AG09309 (cell line): ENCODE data around the gene ARMH3.

ENCODE experiments used
- DNase-seq: peaks from one replicate; pipeline ENCODE4 v3.0.0-alpha.2; 2010; ENCODE audit warnings: low read depth
- H3K4me3 ChIP-seq: 2 replicates; pipeline ENCODE4 v1.5.1; 2011; ENCODE audit warnings: mild to moderate bottlenecking, low read depth, low read length, moderate library complexity; ENCODE audit not compliant: control insufficient read depth
- TF ChIP-seq, protein P1 (sequence below): IDR thresholded peaks from 2 replicates; pipeline ENCODE4 v1.5.1; 2011; ENCODE audit warnings: mild to moderate bottlenecking, low read depth, low read length, inconsistent platforms; ENCODE audit not compliant: insufficient read depth, control insufficient read depth; ENCODE audit errors: missing control alignments

The ARMH3 gene

DNA sequence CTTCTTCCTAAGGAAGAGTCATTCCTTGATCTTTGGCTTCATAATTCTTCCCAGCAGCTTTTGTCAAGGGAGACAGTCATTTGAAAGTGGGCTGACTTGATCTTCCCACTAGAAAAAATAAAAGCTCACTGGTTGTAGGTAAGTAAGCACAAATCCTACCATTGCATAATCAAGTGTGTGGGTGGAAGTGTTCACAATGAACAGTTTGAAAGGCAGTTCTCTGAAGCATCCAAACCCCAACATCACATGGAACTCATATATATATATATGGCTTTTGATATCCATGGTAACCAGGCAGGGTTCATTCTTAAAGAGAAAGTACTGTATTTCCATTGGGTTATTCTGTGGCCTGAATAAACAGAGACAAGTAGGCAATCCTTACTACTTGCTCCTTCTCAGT, 51.6 kb downstream of the ARMH3 start:
- DNase-seq: peak; percentile 8
- TF ChIP-seq, protein P1, sequence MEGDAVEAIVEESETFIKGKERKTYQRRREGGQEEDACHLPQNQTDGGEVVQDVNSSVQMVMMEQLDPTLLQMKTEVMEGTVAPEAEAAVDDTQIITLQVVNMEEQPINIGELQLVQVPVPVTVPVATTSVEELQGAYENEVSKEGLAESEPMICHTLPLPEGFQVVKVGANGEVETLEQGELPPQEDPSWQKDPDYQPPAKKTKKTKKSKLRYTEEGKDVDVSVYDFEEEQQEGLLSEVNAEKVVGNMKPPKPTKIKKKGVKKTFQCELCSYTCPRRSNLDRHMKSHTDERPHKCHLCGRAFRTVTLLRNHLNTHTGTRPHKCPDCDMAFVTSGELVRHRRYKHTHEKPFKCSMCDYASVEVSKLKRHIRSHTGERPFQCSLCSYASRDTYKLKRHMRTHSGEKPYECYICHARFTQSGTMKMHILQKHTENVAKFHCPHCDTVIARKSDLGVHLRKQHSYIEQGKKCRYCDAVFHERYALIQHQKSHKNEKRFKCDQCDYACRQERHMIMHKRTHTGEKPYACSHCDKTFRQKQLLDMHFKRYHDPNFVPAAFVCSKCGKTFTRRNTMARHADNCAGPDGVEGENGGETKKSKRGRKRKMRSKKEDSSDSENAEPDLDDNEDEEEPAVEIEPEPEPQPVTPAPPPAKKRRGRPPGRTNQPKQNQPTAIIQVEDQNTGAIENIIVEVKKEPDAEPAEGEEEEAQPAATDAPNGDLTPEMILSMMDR: no peak

DNA sequence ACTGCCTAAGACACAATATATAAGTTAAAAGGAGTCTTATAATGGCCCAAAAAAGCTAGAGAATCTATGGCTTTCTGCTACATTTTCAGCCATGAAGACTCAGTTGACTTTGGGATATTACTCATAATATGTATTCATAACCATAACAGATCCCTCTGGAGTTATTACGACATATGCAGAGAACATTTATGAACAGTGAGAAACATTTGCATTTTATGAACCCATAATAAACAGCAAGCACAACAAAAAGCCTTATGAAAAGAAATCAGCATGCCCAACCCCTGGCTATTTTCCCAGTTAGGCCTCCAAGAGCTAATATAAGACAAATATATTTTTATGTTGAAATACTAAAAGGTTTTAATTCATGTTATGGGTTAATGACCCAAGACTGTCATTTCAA, 52.4 kb downstream of the ARMH3 start:
- no peak for DNase-seq
- H3K4me3 ChIP-seq: no peak overlapping the region
- TF ChIP-seq, protein P1: no peak

More for the DNA sequence above, 51.6 kb downstream of the ARMH3 start:
- H3K4me3 ChIP-seq: no peak overlapping the region

DNA sequence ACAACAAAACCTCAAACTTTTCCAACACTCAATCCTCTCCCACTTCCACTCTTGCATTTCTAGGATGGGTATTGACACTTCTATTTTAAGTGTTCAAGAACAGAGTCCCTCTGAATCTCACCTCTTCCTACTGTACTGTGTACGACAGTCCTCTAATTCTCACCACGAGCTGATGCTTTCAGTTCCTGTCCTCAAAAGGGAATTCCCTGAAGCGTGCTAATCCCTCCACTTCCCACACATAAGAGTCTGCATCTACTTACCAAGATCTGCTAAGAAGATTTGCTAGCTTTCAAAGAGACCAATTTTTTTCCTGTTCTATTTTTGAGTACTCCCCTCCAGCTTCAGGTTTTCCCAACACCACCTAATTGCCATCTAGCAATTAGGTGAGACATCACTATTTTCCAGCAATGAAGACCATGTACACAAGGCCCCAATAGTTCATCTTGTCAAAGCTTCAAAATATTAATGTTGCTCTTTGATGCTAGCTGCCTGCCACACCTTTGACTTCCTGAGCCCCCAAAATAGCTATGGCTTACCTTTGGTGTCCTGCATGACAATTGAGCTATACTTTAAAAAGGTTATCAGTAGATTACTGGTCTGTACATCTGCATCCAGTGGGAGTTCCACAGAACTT, 54.4 kb downstream of the ARMH3 start:
- DNase-seq: no peak
- no peak overlapping the region for H3K4me3 ChIP-seq
- TF ChIP-seq, protein P1: no peak

DNA sequence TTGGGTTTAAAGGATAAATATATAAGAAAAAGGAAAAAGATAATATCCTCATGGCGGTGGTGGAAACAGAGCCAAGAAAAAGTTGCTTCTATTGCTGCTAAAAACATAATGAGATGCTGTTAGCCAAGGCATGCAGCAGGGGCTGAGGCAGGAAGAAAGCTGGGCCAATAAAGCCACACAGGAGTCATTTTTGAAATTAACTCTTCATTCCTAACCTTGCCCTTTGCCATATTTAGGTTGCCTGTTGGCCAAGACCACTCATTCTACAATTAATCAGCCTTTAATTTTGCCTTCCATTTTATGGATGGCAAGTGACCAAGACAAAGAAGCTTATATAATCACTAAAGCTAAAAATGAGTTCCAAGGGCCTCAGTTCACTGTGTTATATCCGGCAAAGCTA, 58.2 kb downstream of the ARMH3 start:
- no peak overlapping the region for H3K4me3 ChIP-seq
- no peak for DNase-seq
- TF ChIP-seq, protein P1: no peak

DNA sequence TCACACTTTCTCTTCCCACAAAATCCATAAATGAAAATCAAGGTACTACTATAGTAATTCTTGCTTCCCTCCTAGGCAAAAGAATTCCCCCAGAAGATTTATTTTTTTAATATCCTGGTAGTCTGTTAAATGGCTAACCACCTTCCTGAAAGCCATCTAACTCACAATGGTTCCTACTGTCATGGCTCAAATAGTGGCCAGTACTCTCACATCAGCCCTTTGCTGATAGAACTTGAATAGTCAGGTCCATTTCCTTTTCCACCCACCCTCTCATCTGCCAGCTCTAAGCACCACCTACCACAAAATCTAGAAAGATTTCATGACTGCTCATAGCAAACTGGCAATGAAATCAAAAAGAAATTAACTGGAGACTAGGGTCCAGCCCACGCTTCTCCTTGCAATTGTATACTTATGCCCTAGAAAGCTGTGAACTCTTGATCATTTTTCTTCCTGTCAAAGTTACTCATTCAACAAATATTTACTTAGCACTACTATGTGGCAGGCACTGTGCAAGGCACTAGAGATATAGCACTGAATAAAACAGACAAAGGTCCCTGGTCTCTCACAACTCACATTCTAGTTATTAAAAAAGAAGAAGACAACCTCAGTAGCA, 60.4 kb downstream of the ARMH3 start:
- H3K4me3 ChIP-seq: no peak overlapping the region
- DNase-seq: no peak
- TF ChIP-seq, protein P1: no peak

DNA sequence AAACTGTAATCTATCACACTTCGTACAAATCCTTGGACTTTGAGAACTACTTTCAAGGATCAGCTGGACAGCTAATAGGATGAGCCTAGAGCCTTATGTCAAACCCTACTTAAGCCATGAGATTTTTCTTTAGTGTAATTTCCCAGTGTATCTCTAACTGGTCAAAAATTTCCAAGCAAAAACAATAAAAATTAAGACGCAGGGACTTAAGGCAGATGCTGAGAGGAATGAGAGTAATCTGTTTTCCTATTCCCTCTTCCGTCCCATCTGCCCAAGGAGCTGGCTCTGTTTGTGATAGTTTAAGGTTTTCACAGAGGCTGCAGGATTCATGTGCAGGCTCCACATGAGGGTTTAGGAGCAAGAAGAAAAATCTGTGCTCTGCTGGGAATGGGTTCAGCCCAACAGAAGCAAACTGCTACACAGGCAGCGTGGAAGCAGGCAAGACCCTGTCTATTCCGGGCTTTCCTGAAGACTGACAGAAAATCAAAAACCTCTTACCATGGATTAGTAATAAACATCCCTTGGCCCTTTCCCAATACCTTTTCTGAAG, 62.2 kb downstream of the ARMH3 start:
- TF ChIP-seq, protein P1: no peak
- DNase-seq: no peak
- no peak overlapping the region for H3K4me3 ChIP-seq

DNA sequence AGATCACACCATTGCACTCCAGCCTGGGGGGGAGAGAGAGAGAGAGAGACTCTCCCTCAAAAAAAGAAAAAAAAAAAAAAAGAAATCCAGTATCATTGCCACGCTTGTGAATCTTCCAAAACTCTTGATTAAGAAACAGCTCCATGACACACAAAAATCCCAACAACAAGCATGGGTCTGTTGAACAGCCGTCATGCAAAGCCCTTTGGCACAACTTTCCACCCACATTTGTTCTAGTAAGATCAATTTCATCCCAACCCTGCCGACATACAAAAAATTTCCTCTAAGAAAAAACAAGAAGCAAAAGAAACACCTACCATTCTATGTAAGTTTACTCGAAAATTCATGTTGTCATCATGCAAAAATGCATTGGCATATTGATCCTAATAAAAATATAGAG, 62.8 kb downstream of the ARMH3 start:
- H3K4me3 ChIP-seq: no peak overlapping the region
- no peak for DNase-seq
- TF ChIP-seq, protein P1: no peak
